ENCODE results near the gene FARP1. TPM values are rescaled to one million over a fixed set of nuclear protein-coding genes. Genes with fewer than 3 reads are reported as not detected.

Gene FARP1
- total RNA-seq, 1 donor from 2014 or later: 278 TPM

- no peak overlapping the region for H3K27ac Mint-ChIP-seq
- no peaks in the 10 kb centered on the region for H3K27me3 Mint-ChIP-seq
- TF ChIP-seq CTCF (IDR thresholded peaks at IDR 0.05; ENCODE audit: unreplicated experiment): no peak
- H3K4me3 Mint-ChIP-seq (ENCODE audit: low read depth): no peak overlapping the region
- H3K4me1 Mint-ChIP-seq (ENCODE audit: low read depth): peaks cover 61% of the 10 kb centered on the region
- H3K9me3 Mint-ChIP-seq (ENCODE audit: low read depth): no peaks in the 10 kb centered on the region
- no peak for DNase-seq (ENCODE audit: low spot score, unreplicated experiment)
- peaks cover 19% of the 10 kb centered on the region for H3K36me3 Mint-ChIP-seq (ENCODE audit: insufficient read depth)
These were observed 101.0 kb downstream of the FARP1 start for GRCh38 chr13:98243929-98244272.

GRCh38 chr13:98246538-98247172 is 103.8 kb downstream of the FARP1 start:
- Mint-ChIP-seq H3K9me3 (ENCODE audit: low read depth) (no peaks in the 10 kb centered on the region), H3K4me1 (ENCODE audit: low read depth) (peaks cover 49% of the 10 kb centered on the region), H3K27ac (peak overlapping the region; percentile 93), H3K36me3 (ENCODE audit: insufficient read depth) (peaks cover 9% of the 10 kb centered on the region), H3K27me3 (no peaks in the 10 kb centered on the region), H3K4me3 (ENCODE audit: low read depth) (no peak overlapping the region)
- DNase-seq (ENCODE audit: low spot score, unreplicated experiment): no peak
- TF ChIP-seq CTCF (IDR thresholded peaks at IDR 0.05; ENCODE audit: unreplicated experiment): no peak

DNA sequence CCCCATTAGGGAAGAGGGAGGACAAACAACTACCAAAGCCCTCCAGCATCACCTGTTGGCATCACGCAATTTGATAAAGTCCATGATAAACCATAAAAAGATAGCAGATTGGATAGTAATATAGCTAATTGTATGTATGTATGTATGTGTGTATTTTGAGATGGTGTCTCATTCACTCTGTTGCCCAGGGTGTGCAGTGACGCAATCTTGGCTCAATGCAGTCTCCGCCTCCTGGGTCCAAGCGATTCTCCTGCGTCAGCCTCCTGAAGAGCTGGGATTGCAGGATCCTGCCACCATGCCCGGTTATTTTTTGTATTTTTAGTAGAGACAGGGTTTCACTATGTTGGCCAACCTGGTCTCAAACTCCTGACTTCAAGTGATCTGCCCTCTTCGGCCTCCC is 108.8 kb downstream of the FARP1 start:
- peaks cover 22% of the 10 kb centered on the region for H3K4me1 Mint-ChIP-seq (ENCODE audit: low read depth)
- DNase-seq (ENCODE audit: low spot score, unreplicated experiment): no peak
- H3K4me3 Mint-ChIP-seq (ENCODE audit: low read depth): no peak overlapping the region
- no peak overlapping the region for H3K27ac Mint-ChIP-seq
- no peak for TF ChIP-seq CTCF (IDR thresholded peaks at IDR 0.05; ENCODE audit: unreplicated experiment)
- H3K9me3 Mint-ChIP-seq (ENCODE audit: low read depth): no peaks in the 10 kb centered on the region
- peaks cover 8% of the 10 kb centered on the region for H3K36me3 Mint-ChIP-seq (ENCODE audit: insufficient read depth)
- H3K27me3 Mint-ChIP-seq: no peaks in the 10 kb centered on the region

DNA sequence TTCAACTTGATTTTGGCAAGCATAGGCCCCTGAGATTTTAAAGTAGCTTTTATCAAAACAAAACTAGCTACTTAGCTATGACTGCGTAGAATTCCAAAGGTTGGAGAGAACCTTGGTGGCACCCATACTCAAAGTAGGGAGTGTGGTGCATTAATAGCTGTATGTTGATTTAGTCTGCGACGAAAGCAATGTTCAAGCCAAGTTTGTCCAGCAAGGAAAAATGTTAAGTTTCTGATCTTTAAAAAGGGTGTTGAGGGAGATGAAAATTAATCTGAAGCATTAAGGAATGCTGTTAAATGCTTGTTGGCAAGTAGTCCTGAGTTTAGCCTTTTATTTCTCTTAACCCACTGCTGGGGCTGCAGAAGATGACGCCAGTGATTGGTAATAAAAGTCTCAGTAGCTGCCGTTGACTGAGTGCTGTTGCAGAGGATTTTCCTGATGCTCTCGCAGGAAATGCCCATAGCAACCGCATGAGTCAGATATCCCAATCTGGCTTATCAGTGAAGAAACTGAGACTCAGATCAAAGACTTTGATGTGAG is 110.1 kb downstream of the FARP1 start:
- no peaks in the 10 kb centered on the region for H3K9me3 Mint-ChIP-seq (ENCODE audit: low read depth)
- TF ChIP-seq CTCF (IDR thresholded peaks at IDR 0.05; ENCODE audit: unreplicated experiment): no peak
- no peak overlapping the region for H3K27ac Mint-ChIP-seq
- H3K36me3 Mint-ChIP-seq (ENCODE audit: insufficient read depth): peaks cover 5% of the 10 kb centered on the region
- H3K4me1 Mint-ChIP-seq (ENCODE audit: low read depth): peaks cover 14% of the 10 kb centered on the region
- no peaks in the 10 kb centered on the region for H3K27me3 Mint-ChIP-seq
- no peak overlapping the region for H3K4me3 Mint-ChIP-seq (ENCODE audit: low read depth)
- DNase-seq (ENCODE audit: low spot score, unreplicated experiment): no peak

DNA sequence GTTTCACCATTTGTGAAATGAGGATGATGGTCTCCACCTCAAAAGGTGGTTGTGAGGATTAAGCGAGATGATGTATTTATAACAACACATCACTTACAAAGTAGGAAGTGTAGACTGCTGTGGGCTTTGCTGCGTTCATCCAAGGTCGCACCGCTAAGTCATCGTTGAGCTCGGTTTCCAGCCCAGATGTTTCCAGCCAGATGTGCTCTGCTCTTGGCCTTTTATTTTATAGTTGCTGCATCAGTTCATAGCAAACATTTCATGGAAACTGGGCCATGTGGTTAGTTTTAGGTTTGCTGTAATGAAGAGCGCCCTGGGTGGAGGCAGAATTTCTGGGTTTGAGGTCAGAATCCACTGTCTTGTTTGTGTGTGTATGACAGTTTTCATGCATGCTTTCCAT is 110.6 kb downstream of the FARP1 start:
- Mint-ChIP-seq H3K4me1 (ENCODE audit: low read depth) (peaks cover 10% of the 10 kb centered on the region), H3K9me3 (ENCODE audit: low read depth) (no peaks in the 10 kb centered on the region), H3K27ac (peak overlapping the region; percentile 13), H3K36me3 (ENCODE audit: insufficient read depth) (peaks cover 3% of the 10 kb centered on the region), H3K4me3 (ENCODE audit: low read depth) (no peak overlapping the region), H3K27me3 (no peaks in the 10 kb centered on the region)
- DNase-seq (ENCODE audit: low spot score, unreplicated experiment): no peak
- no peak for TF ChIP-seq CTCF (IDR thresholded peaks at IDR 0.05; ENCODE audit: unreplicated experiment)
